Upper lobe of right lung (tissue), 1 donor: Measurements from ENCODE around the gene STX8. TPM values are rescaled to one million over a fixed set of nuclear protein-coding genes. Genes with fewer than 3 reads are reported as not detected.
A peak's percentile ranks its signal among the peaks of the same experiment; 100 is the strongest.

ENCODE experiments used
- ATAC-seq: fragments of 200-7000 bp; cut with Tn5 transposase; one replicate; pipeline ENCODE4 v1.9.1; 2020; ENCODE audit warnings: mild to moderate bottlenecking, moderate library complexity
- DNase-seq: peaks from one replicate; pipeline ENCODE4 v3.0.0-alpha.2; 2020
- H3K27ac ChIP-seq: fragments of 200-600 bp; one replicate; pipeline ENCODE4 v1.8.0; 2022
- H3K27me3 ChIP-seq: fragments of 200-600 bp; one replicate; pipeline ENCODE4 v1.8.0; 2022; ENCODE audit warnings: mild to moderate bottlenecking
- H3K36me3 ChIP-seq: fragments of 200-600 bp; one replicate; pipeline ENCODE4 v1.8.0; 2022
- H3K4me1 ChIP-seq: fragments of 200-600 bp; one replicate; pipeline ENCODE4 v1.8.0; 2022
- H3K4me3 ChIP-seq: fragments of 200-600 bp; one replicate; pipeline ENCODE4 v1.8.0; 2022; ENCODE audit warnings: mild to moderate bottlenecking
- H3K9me3 ChIP-seq: fragments of 200-600 bp; one replicate; pipeline ENCODE4 v1.8.0; 2022
- CTCF ChIP-seq: fragments of 200-600 bp; IDR thresholded peaks from one replicate; pipeline ENCODE4 v1.8.0; 2022; ENCODE audit warnings: antibody characterized with exemption
- intact Hi-C: fragments of 100-400 bp; cut with DNase I; formaldehyde crosslinking; loops from one replicate; pipeline ENCODE4 v1.11.0; 2022
- total RNA-seq: library from RNA; stranded (reverse); fragmentation: NEBNext Ultra II Directional; extraction: Animal tissue kit (Norgen Biotek cat#: 25700); gene quantifications from one replicate; pipeline ENCODE4 v1.2.1, GENCODE V29; 2021
- donor health status: DM: no; HTN: yes; CAD: no; lungs with severe emphysema.

The STX8 gene
- total RNA-seq, 1 donor from 2014 or later: 52.5 TPM

- TF ChIP-seq CTCF: no peak
- Histone ChIP-seq H3K4me1 (peaks cover 11% of the 10 kb centered on the region), H3K27me3 (no peaks in the 10 kb centered on the region), H3K4me3 (no peak overlapping the region), H3K27ac (no peak overlapping the region), H3K9me3 (no peaks in the 10 kb centered on the region), H3K36me3 (no peaks in the 10 kb centered on the region)
- DNase-seq (no peak), ATAC-seq (no peak)
- intact Hi-C loops: no loop called here
These were observed 205.2 kb downstream of the STX8 start for GRCh38 chr17:9370467-9370866.

- no peak for ATAC-seq
- intact Hi-C loops: no loop called here
- Histone ChIP-seq H3K4me3 (no peak overlapping the region), H3K36me3 (no peaks in the 10 kb centered on the region), H3K9me3 (no peaks in the 10 kb centered on the region), H3K4me1 (peaks cover 11% of the 10 kb centered on the region), H3K27ac (no peak overlapping the region), H3K27me3 (no peaks in the 10 kb centered on the region)
- no peak for DNase-seq
- TF ChIP-seq CTCF: no peak
These were observed 207.0 kb downstream of the STX8 start for GRCh38 chr17:9368631-9369030.

- peak; percentile 21 for ATAC-seq
- H3K4me1 ChIP-seq: peaks cover 11% of the 10 kb centered on the region
- H3K9me3 ChIP-seq: no peaks in the 10 kb centered on the region
- no peaks in the 10 kb centered on the region for H3K27me3 ChIP-seq
- no peaks in the 10 kb centered on the region for H3K36me3 ChIP-seq
- DNase-seq: no peak
- H3K27ac ChIP-seq: no peak overlapping the region
- H3K4me3 ChIP-seq: no peak overlapping the region
- no peak for TF ChIP-seq CTCF
- intact Hi-C loops: no loop called here
These were observed 208.5 kb downstream of the STX8 start for GRCh38 chr17:9367156-9367555.

- DNase-seq (no peak), ATAC-seq (no peak)
- Histone ChIP-seq H3K4me3 (no peak overlapping the region), H3K27ac (no peak overlapping the region), H3K27me3 (no peaks in the 10 kb centered on the region), H3K4me1 (peaks cover 7% of the 10 kb centered on the region), H3K9me3 (no peaks in the 10 kb centered on the region), H3K36me3 (no peaks in the 10 kb centered on the region)
- intact Hi-C loops: no loop called here
- TF ChIP-seq CTCF: no peak
These were observed 210.7 kb downstream of the STX8 start for GRCh38 chr17:9364837-9365430.

GRCh38 chr17:9363440-9364350, 211.9 kb downstream of the STX8 start:
- no peaks in the 10 kb centered on the region for H3K36me3 ChIP-seq
- H3K27me3 ChIP-seq: no peaks in the 10 kb centered on the region
- no peaks in the 10 kb centered on the region for H3K9me3 ChIP-seq
- DNase-seq: no peak
- H3K27ac ChIP-seq: no peak overlapping the region
- peaks cover 4% of the 10 kb centered on the region for H3K4me1 ChIP-seq
- no peak for ATAC-seq
- intact Hi-C loops: no loop called here
- no peak overlapping the region for H3K4me3 ChIP-seq
- no peak for TF ChIP-seq CTCF
